ENCODE data around the gene MS4A12.
"Not testable (repeated sequence)": the region's sequence is repeated elsewhere in the genome, so short reads cannot be mapped to it uniquely, and the experiment has no call there.

MS4A12 gene

DNA sequence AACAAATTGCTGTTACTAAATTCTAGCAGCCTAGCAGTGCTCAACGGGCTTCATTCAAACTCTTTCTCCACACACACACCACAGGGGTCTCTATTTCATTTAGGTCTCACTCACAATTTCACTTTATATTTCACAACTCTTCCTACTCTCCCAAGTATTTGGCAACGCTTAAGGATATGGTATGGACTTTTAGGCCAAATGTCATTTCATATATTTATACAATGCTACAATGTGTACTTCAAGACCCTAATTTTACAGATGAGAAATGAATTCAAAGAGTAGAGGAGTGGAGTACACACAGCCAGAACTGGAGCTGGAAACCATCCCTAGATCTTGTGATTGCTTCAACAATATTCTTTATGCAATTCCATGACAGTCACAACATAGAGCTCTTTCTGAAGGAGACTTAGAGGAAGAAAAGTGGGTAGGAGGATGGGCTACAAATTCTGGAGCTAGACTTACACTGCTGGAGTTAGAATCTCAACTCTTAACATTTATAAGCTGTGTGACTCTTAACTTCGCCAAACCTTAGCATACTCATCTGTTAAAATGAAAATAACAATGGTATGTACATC is 20.2 kb downstream of the MS4A12 start:
- DNase-seq (ENCODE audit: low read depth) = no peak

DNA sequence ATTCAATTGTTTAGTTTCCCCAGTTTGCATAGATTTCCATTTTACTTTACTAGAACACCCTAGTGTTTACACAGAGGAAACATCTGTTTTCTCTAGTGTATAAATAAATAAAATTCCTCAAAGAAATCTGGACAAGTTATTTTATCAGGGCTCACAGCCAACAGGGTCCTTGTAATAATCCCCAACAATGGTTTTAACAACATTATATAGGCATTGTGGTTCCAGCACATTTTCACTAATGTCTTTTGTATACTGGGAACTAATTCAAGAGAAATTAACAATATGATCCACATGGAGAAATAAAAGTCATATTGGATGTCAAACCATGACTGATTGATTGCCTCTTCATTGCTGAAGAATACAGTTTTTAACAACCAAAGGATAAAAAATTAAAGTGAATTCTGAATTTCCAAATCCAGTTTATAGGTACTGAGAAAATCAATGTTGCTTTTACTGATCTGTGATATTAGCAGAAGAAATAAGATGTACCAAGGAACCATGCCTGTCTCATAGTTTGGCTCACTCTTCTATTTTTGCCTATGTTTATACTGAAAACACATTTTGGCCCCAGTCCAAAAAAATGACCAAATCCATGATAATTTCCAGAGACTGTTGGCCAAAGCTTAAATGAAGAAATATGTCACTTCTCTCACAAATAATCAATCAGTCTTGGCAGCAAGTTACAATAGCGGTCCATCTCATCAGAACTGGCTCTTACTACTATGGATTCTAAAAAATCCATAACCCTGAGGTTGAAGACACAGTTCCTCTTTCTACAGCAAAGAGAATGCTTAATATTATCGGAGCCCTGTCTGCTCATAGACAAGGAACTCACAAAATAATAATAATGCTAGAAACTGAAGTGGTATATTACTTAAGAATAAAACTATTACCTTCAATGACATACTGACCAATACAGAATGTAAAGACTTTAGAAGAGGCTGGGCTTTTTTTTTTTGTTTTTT is 21.2 kb downstream of the MS4A12 start:
- DNase-seq (ENCODE audit: low read depth) = no peak

DNA sequence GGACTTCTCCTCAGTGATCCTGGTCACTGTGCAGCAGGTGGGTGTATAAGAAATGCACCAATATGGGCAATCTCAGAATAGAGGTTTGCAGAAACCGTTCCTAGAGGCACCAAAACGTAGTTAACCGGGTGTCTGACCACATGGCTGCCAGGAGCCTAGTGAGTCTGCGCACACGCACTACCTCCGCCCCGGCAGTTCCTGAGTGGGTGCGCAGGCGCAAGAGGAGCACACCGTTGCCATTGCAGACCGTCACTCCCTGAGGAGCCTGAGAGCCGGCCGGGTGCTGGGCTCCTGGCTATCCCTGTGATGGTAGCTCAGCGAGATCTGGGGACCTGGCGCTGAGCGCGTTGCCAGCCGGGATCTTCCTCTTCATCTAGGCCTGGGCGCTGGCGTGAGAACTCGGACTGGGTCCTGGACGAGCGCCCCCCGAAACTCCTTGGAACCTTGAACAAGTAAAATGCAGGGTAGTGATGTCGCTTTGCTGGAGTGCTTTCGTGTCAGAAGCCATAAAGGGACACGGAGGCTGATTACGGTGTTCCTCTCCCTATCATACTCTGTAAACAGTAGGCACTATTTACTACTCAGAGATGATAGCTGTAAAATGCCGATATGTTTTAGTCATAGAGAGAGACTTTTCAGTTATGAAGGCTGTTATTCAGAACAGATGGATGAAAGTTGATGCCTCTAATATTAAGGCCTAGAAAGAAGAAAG is 22.7 kb downstream of the MS4A12 start, which contains the start of gene MS4A13:
MS4A13 (plus strand) TSS at position 249 of the 712 bp plus-strand sequence. CDS start 2,692 bp downstream, outside the sequence.
- DNase-seq (ENCODE audit: low read depth) = no peak

DNA sequence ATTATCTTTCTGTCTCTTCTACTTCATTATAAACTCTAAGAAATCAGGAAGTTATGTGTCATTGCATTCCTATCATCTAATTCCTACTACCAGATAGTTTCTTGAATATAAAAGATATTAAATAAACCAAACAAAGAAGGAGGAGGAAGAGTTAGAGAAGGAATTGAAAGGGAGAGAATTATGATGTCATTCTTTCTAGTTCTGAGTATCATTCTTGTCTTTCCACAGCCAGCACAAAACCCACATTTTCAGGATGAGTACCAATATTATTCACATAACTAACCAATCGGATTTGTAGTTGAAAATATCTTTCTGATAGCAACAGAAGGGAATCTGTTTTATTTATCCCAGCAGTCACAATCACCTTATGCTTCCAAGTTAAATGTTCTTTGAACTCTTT is 35.9 kb downstream of the MS4A12 start:
- no peak for DNase-seq (ENCODE audit: low read depth)

DNA sequence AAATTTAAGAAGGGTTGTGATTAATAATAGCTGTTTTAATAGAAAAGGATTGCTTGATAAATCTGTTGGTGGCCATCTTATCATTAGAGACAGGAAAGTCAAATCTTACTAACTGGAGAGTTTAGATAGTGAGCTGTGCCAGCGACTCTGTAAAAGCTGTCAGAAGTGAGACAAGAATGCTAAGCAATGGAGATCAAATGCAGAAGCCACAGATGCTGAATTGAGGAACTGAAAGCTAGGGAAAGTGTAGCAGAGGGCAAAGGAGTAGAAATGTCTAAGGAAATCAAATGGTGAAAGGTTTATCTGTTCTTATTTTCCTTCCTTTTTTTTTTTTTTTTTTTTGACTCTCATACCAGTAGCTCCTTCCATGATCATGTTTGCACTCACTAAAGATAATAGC is 36.4 kb downstream of the MS4A12 start:
- DNase-seq (ENCODE audit: low read depth) = no peak

DNA sequence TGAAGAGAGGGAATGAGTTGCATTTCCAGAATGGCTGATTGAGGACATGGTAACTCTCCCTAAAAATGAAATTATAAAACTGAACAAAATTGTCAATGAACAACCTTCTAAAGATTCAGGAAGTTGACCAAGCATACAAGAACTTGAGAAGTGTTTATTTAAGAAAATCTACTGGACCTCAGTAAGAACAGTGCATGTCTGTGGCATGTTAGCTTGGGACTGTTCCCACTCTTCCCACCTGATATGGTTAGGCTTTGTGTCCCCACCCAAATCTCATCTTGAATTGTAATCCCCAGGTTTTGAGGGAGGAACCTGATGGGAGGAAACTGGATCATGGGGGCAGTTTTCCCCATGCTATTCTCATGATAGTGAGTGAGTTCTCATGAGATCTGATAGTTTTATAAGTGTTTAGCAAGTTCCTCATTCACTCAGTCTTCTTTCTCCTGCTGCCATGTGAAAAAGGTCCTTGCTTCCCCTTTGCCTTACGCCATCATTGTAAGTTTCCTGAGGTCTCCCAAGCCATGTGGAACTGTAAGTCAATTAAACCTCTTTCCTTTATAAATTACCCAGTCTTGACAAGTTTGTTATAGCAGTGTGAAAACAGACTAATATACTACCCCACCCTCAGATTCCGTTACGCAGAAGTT is 38.0 kb downstream of the MS4A12 start:
- DNase-seq (ENCODE audit: low read depth) = no peak

DNA sequence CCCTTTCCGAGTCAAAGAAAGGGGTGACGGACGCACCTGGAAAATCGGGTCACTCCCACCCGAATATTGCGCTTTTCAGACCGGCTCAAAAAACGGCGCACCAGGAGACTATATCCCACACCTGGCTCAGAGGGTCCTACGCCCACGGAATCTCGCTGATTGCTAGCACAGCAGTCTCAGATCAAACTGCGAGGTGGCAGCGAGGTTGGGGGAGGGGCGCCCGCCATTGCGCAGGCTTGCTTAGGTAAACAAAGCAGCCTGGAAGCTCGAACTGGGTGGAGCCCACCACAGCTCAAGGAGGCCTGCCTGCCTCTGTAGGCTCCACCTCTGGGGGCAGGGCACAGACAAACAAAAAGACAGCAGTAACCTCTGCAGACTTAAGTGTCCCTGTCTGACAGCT is 39.8 kb downstream of the MS4A12 start:
- DNase-seq (ENCODE audit: low read depth) = not testable (repeated sequence)

DNA sequence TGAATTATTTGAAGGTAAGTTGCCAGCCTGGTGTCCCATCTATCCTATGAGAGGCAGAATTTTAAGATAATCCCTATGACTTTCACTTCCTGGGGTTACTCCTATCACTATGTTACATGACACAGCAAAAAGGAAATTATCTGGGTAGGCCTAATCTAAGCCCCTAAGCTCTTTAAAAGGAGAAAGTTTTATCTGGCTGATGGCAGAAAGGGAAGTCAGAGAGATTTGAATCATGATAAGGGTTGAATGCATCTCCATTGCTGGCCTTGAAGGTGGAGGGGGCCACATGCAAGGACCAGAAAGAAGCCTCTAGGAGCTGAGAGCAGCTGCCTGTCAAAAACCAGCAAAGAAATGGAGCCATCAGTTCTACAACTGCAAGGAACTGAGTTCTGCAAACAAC is 46.0 kb downstream of the MS4A12 start:
- not testable (repeated sequence) for DNase-seq (ENCODE audit: low read depth)

DNA sequence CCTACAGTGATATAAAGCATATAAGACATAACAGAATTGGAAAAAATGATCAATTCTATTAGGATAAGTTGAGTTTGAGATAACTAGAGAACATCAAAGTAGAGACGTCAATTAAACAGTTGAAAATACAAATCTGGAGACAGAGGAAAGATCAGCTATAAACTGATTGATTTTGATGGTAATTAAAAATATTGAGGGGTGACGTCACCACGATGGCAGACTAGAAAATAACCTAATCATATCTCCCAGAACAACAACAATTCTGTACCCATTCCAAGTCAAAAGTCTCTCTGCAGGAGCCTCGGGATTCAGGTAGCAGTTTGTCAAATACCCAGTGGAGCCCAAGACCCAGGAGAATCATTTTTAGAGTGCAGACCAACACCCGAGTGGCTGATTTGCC is 51.5 kb downstream of the MS4A12 start:
- no peak for DNase-seq (ENCODE audit: low read depth)

All from HS-5 (cell line).